Stimulated activated CD8-positive, alpha-beta memory T cell treated with anti-CD3 and anti-CD28 coated beads, Interleukin-2, amount 100 ng/mL, for 48 hours (primary cell): ENCODE data around the gene RAB10.
"Not testable (repeated sequence)": the region's sequence is repeated elsewhere in the genome, so short reads cannot be mapped to it uniquely, and the experiment has no call there.

Source experiments
- DNase-seq, 2 donors: peaks; one replicate each; pipeline ENCODE4 v3.0.0-alpha.2; 2020; ENCODE audit warnings: low read depth in 2 of 2

Gene RAB10

GRCh38 chr2:26033818-26034636 is at the start of gene RAB10:
RAB10 (plus strand) TSS chr2:26034084; CDS start chr2:26034609, 525 bp downstream.
- peak; percentile 97 to 100 for DNase-seq

GRCh38 chr2:25988134-25988533 is 45.8 kb upstream of the RAB10 start:
- DNase-seq: no peak

- DNase-seq: no peak
These were observed 44.7 kb upstream of the RAB10 start for GRCh38 chr2:25989154-25989553.

- DNase-seq: no peak
These were observed 41.9 kb upstream of the RAB10 start for GRCh38 chr2:25991965-25992364.

GRCh38 chr2:25992556-25992955 is 41.3 kb upstream of the RAB10 start:
- DNase-seq: no peak

- DNase-seq: no peak
These were observed 40.8 kb upstream of the RAB10 start for GRCh38 chr2:25993049-25993448.

GRCh38 chr2:25994509-25994908 is 39.4 kb upstream of the RAB10 start:
- DNase-seq: no peak

GRCh38 chr2:25996844-25997243 is 37.0 kb upstream of the RAB10 start:
- DNase-seq: no peak

- not testable (repeated sequence) for DNase-seq
These were observed 35.0 kb upstream of the RAB10 start for GRCh38 chr2:25998816-25999383.

GRCh38 chr2:25999406-25999805 is 34.5 kb upstream of the RAB10 start:
- DNase-seq: not testable (repeated sequence)

- DNase-seq: no peak
These were observed 33.3 kb upstream of the RAB10 start for GRCh38 chr2:26000561-26001082.

GRCh38 chr2:26001743-26002351 is 32.0 kb upstream of the RAB10 start:
- no peak for DNase-seq

GRCh38 chr2:26002632-26003310 is 31.1 kb upstream of the RAB10 start:
- DNase-seq: no peak

- DNase-seq: no peak
These were observed 25.8 kb upstream of the RAB10 start for GRCh38 chr2:26008095-26008494.

GRCh38 chr2:26008851-26009566 is 24.9 kb upstream of the RAB10 start:
- DNase-seq: no peak

- no peak for DNase-seq
These were observed 24.3 kb upstream of the RAB10 start for GRCh38 chr2:26009567-26009963.

- DNase-seq: no peak
These were observed 22.9 kb upstream of the RAB10 start for GRCh38 chr2:26010943-26011342.

GRCh38 chr2:26011609-26011989 is 22.3 kb upstream of the RAB10 start:
- no peak for DNase-seq

- no peak for DNase-seq
These were observed 21.7 kb upstream of the RAB10 start for GRCh38 chr2:26011990-26012856.

GRCh38 chr2:26013668-26014067 is 20.2 kb upstream of the RAB10 start:
- DNase-seq: no peak
